Natural killer cell (primary cell): ENCODE measurements around the gene CHPF. TPM values are rescaled to one million over a fixed set of nuclear protein-coding genes. Genes with fewer than 3 reads are reported as not detected.

Experiments
- ATAC-seq, 3 donors: fragments of 150-1000 bp in 2 of 3; fragments of 200-7000 bp in 1 of 3; cut with Tn5 transposase; 1 replicate in 1 of 3; 2 replicates in 2 of 3; pipeline ENCODE4 v1.10.0; 2021; ENCODE audit warnings: mild to moderate bottlenecking in 2 of 3, moderate library complexity in 2 of 3
- DNase-seq, 2 donors: peaks; one replicate each; pipeline versions ENCODE4 v3.0.0 to v3.0.0-alpha.2; 2013 to 2021; ENCODE audit warnings: mixed read lengths in 1 of 2
- H3K27ac ChIP-seq: one replicate; pipeline ENCODE4 v1.5.1; 2013; ENCODE audit warnings: mild to moderate bottlenecking, low read length
- H3K27me3 ChIP-seq: one replicate; pipeline ENCODE4 v1.6.1; 2013; ENCODE audit warnings: low read length; ENCODE audit not compliant: control insufficient read depth, insufficient read depth
- H3K36me3 ChIP-seq: one replicate; pipeline ENCODE4 v1.6.1; 2013; ENCODE audit warnings: low read length; ENCODE audit not compliant: control insufficient read depth, insufficient read depth
- H3K4me1 ChIP-seq: one replicate; pipeline ENCODE4 v1.6.1; 2013; ENCODE audit warnings: low read length; ENCODE audit not compliant: control insufficient read depth, insufficient read depth
- H3K4me3 ChIP-seq: one replicate; pipeline ENCODE4 v1.5.1; 2013; ENCODE audit warnings: low read length
- H3K9me3 ChIP-seq: one replicate; pipeline ENCODE4 v1.6.1; 2013; ENCODE audit warnings: low read length; ENCODE audit not compliant: control insufficient read depth, insufficient read depth
- H3K27ac Mint-ChIP-seq, 2 donors: one replicate each; pipeline ENCODE4 v1.8.0; 2022; ENCODE audit warnings: mild to moderate bottlenecking in 2 of 2, mixed read lengths in 2 of 2, moderate library complexity in 1 of 2
- H3K27me3 Mint-ChIP-seq, 2 donors: one replicate each; pipeline ENCODE4 v1.8.0; 2022; ENCODE audit warnings: low read depth in 2 of 2, mixed read lengths in 2 of 2
- H3K36me3 Mint-ChIP-seq: one replicate; pipeline ENCODE4 v1.8.0; 2022; ENCODE audit warnings: mixed read lengths
- H3K4me1 Mint-ChIP-seq, 2 donors: one replicate each; pipeline ENCODE4 v1.8.0; 2022; ENCODE audit warnings: mixed read lengths in 2 of 2
- H3K4me3 Mint-ChIP-seq: one replicate; pipeline ENCODE4 v1.8.0; 2022; ENCODE audit warnings: mild to moderate bottlenecking, moderate library complexity, mixed read lengths
- H3K9me3 Mint-ChIP-seq, 2 donors: one replicate each; pipeline ENCODE4 v1.8.0; 2022; ENCODE audit warnings: mixed read lengths in 2 of 2
- WGBS: methylation state at CpG from one replicate; pipeline ENCODE4 v1.1.7; 2013; ENCODE audit warnings: missing lambda C conversion rate; ENCODE audit not compliant: insufficient coverage; 5-methylcytosine and 5-hydroxymethylcytosine counted together
- intact Hi-C: fragments of 100-400 bp; cut with micrococcal nuclease; formaldehyde crosslinking; loops from one replicate; pipeline ENCODE4 v1.14.2; 2022
- total RNA-seq, 4 donors: library from RNA; stranded (reverse); fragments of 120-200 nt in 1 of 4; gene quantifications; one replicate each; pipeline versions ENCODE4 v1.2.3 to v1.2.4, GENCODE V29; 2013 to 2022
- TF ChIP-seq, protein P1 (sequence below): fragments of 200-600 bp; IDR thresholded peaks from one replicate; pipeline ENCODE4 v1.8.0; 2022; ENCODE audit warnings: antibody characterized with exemption

The CHPF gene
- total RNA-seq, 3 donors from 2014 or later (not counting 1 experiment from before 2014, with no cell fraction given): 9.6 to 19.2 (median 12.7) TPM

DNA sequence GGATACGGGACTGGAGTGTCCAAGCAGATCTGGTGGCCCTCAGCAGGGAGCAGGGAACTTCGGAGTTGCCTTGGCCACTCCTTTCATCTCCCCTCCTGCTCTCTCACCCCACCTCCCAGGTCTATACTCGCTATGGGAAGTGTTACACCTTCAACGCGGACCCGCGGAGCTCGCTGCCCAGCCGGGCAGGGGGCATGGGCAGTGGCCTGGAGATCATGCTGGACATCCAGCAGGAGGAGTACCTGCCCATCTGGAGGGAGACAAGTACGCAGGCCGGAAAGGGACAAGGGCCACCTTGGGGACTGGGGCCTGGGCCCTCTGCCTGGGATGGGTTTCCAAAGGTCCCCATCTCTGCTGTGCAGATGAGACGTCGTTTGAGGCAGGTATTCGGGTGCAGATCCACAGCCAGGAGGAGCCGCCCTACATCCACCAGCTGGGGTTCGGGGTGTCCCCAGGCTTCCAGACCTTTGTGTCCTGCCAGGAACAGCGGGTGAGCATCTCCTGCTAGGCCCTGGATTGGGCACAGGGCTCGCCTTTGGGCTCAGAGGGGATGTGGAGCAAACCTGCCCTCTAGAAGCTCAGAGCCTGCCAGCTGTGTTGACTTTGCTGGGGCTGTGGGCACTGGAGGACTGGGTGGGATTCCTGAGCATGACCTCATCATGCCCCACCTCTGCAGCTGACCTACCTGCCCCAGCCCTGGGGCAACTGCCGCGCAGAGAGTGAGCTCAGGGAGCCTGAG lies 11.8 kb downstream of the CHPF start:
- DNase-seq (no peak), ATAC-seq (no peak)
- H3K36me3 Mint-ChIP-seq: no peaks in the 10 kb centered on the region
- no peaks in the 10 kb centered on the region for H3K9me3 Mint-ChIP-seq
- Histone ChIP-seq H3K27ac (no peak overlapping the region), H3K9me3 (no peaks in the 10 kb centered on the region), H3K27me3 (peaks cover 12% of the 10 kb centered on the region), H3K36me3 (no peaks in the 10 kb centered on the region), H3K4me1 (no peaks in the 10 kb centered on the region), H3K4me3 (no peak overlapping the region)
- intact Hi-C loops: loop anchor here (5.0 kb wide), 2 partner anchors 35 to 55 kb away; partner anchors contain the start of gene GMPPA
- TF ChIP-seq, protein P1, sequence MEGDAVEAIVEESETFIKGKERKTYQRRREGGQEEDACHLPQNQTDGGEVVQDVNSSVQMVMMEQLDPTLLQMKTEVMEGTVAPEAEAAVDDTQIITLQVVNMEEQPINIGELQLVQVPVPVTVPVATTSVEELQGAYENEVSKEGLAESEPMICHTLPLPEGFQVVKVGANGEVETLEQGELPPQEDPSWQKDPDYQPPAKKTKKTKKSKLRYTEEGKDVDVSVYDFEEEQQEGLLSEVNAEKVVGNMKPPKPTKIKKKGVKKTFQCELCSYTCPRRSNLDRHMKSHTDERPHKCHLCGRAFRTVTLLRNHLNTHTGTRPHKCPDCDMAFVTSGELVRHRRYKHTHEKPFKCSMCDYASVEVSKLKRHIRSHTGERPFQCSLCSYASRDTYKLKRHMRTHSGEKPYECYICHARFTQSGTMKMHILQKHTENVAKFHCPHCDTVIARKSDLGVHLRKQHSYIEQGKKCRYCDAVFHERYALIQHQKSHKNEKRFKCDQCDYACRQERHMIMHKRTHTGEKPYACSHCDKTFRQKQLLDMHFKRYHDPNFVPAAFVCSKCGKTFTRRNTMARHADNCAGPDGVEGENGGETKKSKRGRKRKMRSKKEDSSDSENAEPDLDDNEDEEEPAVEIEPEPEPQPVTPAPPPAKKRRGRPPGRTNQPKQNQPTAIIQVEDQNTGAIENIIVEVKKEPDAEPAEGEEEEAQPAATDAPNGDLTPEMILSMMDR: no peak
- peaks cover 32 to 40% of the 10 kb centered on the region in 2 donors for H3K27me3 Mint-ChIP-seq
- no peak overlapping the region for H3K4me3 Mint-ChIP-seq
- H3K27ac Mint-ChIP-seq: no peak overlapping the region
- 78% methylated on average over 20 of the region's 20 CpGs for WGBS
- peaks cover 0 to 12% of the 10 kb centered on the region in 2 donors for H3K4me1 Mint-ChIP-seq

DNA sequence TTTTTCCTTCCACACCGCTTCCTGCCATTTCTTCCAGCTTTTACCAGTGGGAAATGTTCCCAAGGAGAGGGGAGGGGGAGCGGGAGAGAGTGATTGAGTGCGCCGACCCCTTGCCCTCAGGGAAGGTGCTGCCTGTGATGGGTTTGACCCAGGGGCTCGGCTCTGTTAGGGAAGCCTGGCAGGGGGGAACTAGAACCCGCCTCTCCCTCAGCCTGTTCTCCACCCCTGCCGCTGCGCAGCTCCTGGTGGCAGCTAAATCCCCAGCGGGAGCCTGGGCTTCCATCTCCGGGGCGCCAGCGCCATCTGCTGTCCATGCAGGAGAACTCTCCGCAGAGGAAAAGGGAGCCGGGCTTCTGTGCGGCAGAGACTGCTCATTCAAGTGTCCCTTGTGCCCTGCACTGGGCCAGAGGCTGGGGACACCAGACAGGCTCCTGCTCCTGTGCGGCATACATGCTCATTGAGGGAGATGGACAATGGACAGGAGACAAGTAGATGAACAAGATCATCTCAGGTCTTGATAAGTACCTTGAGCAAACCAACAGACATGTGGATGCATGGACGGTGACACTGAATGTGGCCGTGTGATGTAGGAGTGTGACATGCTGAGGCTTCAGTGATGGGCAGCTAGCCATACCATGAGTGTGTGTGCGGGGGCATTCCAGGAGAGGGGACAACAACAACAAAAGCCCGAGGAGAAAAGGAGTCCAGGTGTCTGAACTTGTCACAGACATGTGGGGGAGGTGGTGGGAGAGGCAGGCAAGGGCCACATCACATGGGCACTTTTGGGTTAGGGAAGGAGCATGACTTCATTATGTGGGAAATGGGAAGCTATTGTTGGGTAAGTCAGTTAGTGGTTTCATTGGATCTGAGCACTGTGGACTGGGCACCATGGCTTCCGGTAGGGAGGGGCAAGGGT lies 13.3 kb downstream of the CHPF start:
- no peaks in the 10 kb centered on the region for H3K4me1 ChIP-seq
- H3K27me3 ChIP-seq: peaks cover 19% of the 10 kb centered on the region
- H3K36me3 Mint-ChIP-seq: no peaks in the 10 kb centered on the region
- DNase-seq (peak; percentile 77 to 91), ATAC-seq (peak; percentile 81 to 98 (median 96))
- intact Hi-C loops: loop anchor here (1.0 to 5.0 kb wide), 4 partner anchors 33 to 127 kb away; partner anchors contain the start of gene GMPPA
- H3K27ac Mint-ChIP-seq: no peak overlapping the region
- 15% methylated on average over 20 of the region's 21 CpGs for WGBS
- peaks cover 0 to 12% of the 10 kb centered on the region in 2 donors for H3K4me1 Mint-ChIP-seq
- no peak overlapping the region for H3K27ac ChIP-seq
- H3K9me3 ChIP-seq: no peaks in the 10 kb centered on the region
- TF ChIP-seq, protein P1: peak; percentile 91
- H3K4me3 Mint-ChIP-seq: no peak overlapping the region
- H3K27me3 Mint-ChIP-seq: peaks cover 45 to 50% of the 10 kb centered on the region in 2 donors
- no peak overlapping the region for H3K4me3 ChIP-seq
- no peaks in the 10 kb centered on the region for H3K9me3 Mint-ChIP-seq
- H3K36me3 ChIP-seq: no peaks in the 10 kb centered on the region

DNA sequence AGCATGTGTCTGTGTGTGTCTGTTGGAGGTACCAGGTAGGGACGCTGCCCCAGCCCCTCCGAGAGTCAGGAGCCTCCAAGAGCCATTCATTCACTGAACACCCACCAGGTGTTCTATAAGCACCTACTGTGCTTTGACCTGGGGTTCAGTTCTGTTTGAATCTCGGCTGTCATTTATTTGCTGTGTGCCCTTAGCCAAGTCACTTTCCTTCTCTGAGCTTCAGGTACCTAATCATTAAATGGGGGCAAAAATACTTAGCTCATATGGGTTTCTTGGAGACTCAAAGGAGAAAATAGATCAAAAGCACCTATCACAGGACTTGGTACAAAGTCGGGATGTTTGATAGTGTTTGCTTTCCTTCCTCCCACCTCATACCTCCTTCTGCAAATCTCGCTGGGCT lies 16.1 kb downstream of the CHPF start:
- H3K27me3 Mint-ChIP-seq: peaks cover 63 to 70% of the 10 kb centered on the region in 2 donors
- H3K36me3 Mint-ChIP-seq: no peaks in the 10 kb centered on the region
- no peak for DNase-seq

More for the DNA sequence above, 16.1 kb downstream of the CHPF start:
- peaks cover 29% of the 10 kb centered on the region for H3K27me3 ChIP-seq
- TF ChIP-seq, protein P1: no peak
- H3K4me1 ChIP-seq: peaks cover 2% of the 10 kb centered on the region
- intact Hi-C loops: no loop called here
- Mint-ChIP-seq H3K9me3 (no peaks in the 10 kb centered on the region), H3K4me1 (peaks cover 0 to 12% of the 10 kb centered on the region in 2 donors), H3K4me3 (no peak overlapping the region), H3K27ac (no peak overlapping the region)
- no peaks in the 10 kb centered on the region for H3K9me3 ChIP-seq
- H3K4me3 ChIP-seq: no peak overlapping the region
- no peaks in the 10 kb centered on the region for H3K36me3 ChIP-seq
- H3K27ac ChIP-seq: no peak overlapping the region
- WGBS: 61% methylated on average over 4 of the region's 5 CpGs
- no peak for ATAC-seq
